ENCODE measurements around the gene UPF3A.

GRCh38 chr13:114243971-114244370 lies 37.4 kb upstream of the UPF3A start:
- no peak for TF ChIP-seq POLR2A (IDR thresholded peaks at IDR 0.05; ENCODE audit: low read depth, low read length)
- TF ChIP-seq, protein P1, sequence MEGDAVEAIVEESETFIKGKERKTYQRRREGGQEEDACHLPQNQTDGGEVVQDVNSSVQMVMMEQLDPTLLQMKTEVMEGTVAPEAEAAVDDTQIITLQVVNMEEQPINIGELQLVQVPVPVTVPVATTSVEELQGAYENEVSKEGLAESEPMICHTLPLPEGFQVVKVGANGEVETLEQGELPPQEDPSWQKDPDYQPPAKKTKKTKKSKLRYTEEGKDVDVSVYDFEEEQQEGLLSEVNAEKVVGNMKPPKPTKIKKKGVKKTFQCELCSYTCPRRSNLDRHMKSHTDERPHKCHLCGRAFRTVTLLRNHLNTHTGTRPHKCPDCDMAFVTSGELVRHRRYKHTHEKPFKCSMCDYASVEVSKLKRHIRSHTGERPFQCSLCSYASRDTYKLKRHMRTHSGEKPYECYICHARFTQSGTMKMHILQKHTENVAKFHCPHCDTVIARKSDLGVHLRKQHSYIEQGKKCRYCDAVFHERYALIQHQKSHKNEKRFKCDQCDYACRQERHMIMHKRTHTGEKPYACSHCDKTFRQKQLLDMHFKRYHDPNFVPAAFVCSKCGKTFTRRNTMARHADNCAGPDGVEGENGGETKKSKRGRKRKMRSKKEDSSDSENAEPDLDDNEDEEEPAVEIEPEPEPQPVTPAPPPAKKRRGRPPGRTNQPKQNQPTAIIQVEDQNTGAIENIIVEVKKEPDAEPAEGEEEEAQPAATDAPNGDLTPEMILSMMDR (conservative IDR thresholded peaks at IDR 0.05; ENCODE audit: low read depth, low read length): no peak
- TF ChIP-seq FOS (IDR thresholded peaks at IDR 0.05; ENCODE audit: low read depth, low read length): no peak
- no peak for TF ChIP-seq RCOR1 (IDR thresholded peaks at IDR 0.05; ENCODE audit: insufficient replicate concordance, low read length)
- TF ChIP-seq SMC3 (IDR thresholded peaks at IDR 0.05; ENCODE audit: low read depth, low read length): no peak
